K562 (cell line): Measurements from ENCODE around the gene RGS7. TPM values are rescaled to one million over a fixed set of nuclear protein-coding genes. Genes with fewer than 3 reads are reported as not detected.

Experiments
- ATAC-seq: fragments of 200-7000 bp; cut with Tn5 transposase; 3 replicates; pipeline ENCODE4 v1.9.1; 2020; ENCODE audit warnings: moderate library complexity
- BruUV-seq: library from RNA; stranded (reverse); fragments of 400-500 nt; replicated peaks from 2 replicates; lab custom pipeline; 2021; lab: Mats Ljungman, UMichigan
- CTCF ChIA-PET: fragments of 300-600 bp; formaldehyde crosslinking; extraction: SDS; loops from one replicate; lab custom pipeline; 2021; ENCODE audit warnings: low intra/inter-chr PET ratio; lab: Yijun Ruan, JAX
- POLR2A ChIA-PET: fragments of 300-600, 350-650 bp; sonication (Branson Sonifier 250); formaldehyde crosslinking; extraction: SDS; loops from one replicate; lab custom pipeline; 2021; ENCODE audit warnings: antibody characterized with exemption, inconsistent platforms; lab: Yijun Ruan, JAX
- DNase-seq, 4 experiments: peaks; one replicate each; pipeline versions ENCODE4 v3.0.0 to v3.0.0-alpha.2; 2011 to 2018; ENCODE audit warnings: low spot score in 3 of 4, mixed read lengths in 3 of 4; ENCODE audit errors: extremely low read depth in 1 of 4
- FAIRE-seq: peaks from 2 replicates; lab custom pipeline; 2011; peaks lifted over from hg19 to GRCh38; lab: Jason Lieb, UNC
- H2AFZ ChIP-seq: 2 replicates; pipeline ENCODE4 v1.6.0; 2011; ENCODE audit warnings: low read depth, low read length, control low read depth, inconsistent platforms
- H3K27ac ChIP-seq: fragments of 200-600 bp; 3 replicates; pipeline ENCODE4 v1.8.0; 2011; ENCODE audit warnings: low read depth, mild to moderate bottlenecking, control low read depth, inconsistent platforms, low read length, moderate library complexity, mixed read lengths; ENCODE audit errors: extremely low read depth
- H3K27me3 ChIP-seq, 2 experiments: fragments of 300-600 bp in 1 of 2; 2 replicates in 1 of 2; 3 replicates in 1 of 2; pipeline versions ENCODE4 v1.6.0 to v1.8.0; 2011; ENCODE audit warnings: inconsistent platforms in 2 of 2, low read length in 2 of 2, mild to moderate bottlenecking in 1 of 2, mixed read lengths in 1 of 2, moderate library complexity in 1 of 2; ENCODE audit not compliant: control insufficient read depth in 2 of 2, insufficient read depth in 2 of 2
- H3K36me3 ChIP-seq: fragments of 300-600 bp; 3 replicates; pipeline ENCODE4 v1.8.0; 2011; ENCODE audit warnings: mild to moderate bottlenecking, low read length, inconsistent platforms; ENCODE audit not compliant: control insufficient read depth, insufficient read depth
- H3K4me1 ChIP-seq, 2 experiments: fragments of 200-600 bp in 1 of 2; replicated peaks in 1 of 2; 2 replicates in 1 of 2; 3 replicates in 1 of 2; pipeline versions ENCODE4 v1.5.1 to v1.8.0; 2011; ENCODE audit warnings: inconsistent platforms in 2 of 2, low read length in 2 of 2, mild to moderate bottlenecking in 1 of 2, mixed read lengths in 1 of 2, moderate library complexity in 1 of 2; ENCODE audit not compliant: control insufficient read depth in 2 of 2, insufficient read depth in 2 of 2
- H3K4me2 ChIP-seq: 2 replicates; pipeline ENCODE4 v1.6.1; 2011; ENCODE audit warnings: low read length, control low read depth, inconsistent platforms, mixed read lengths; ENCODE audit not compliant: insufficient read depth
- H3K4me3 ChIP-seq: fragments of 200-600 bp; sonication (generic), shearing (Covaris generic); 2 replicates; pipeline ENCODE4 v1.5.1; 2016; ENCODE audit warnings: control low read depth, inconsistent platforms
- H3K79me2 ChIP-seq: fragments of 200-600 bp; 3 replicates; pipeline ENCODE4 v1.8.0; 2011; ENCODE audit warnings: low read length, inconsistent platforms; ENCODE audit not compliant: control insufficient read depth, insufficient read depth
- H3K9ac ChIP-seq, 2 experiments: 2 replicates each; pipeline versions ENCODE4 v1.6.0 to v1.6.1; 2011; ENCODE audit warnings: low read depth in 2 of 2, low read length in 2 of 2, control low read depth in 1 of 2, inconsistent platforms in 1 of 2, mild to moderate bottlenecking in 1 of 2, mixed read lengths in 1 of 2; ENCODE audit not compliant: insufficient read depth in 1 of 2
- H3K9me1 ChIP-seq: one replicate; pipeline ENCODE4 v1.6.0; 2011; ENCODE audit warnings: inconsistent platforms, mild to moderate bottlenecking, low read length, moderate library complexity; ENCODE audit not compliant: control insufficient read depth, insufficient read depth
- H3K9me3 ChIP-seq: replicated peaks from 2 replicates; pipeline ENCODE4 v1.5.1; 2011; ENCODE audit warnings: low read depth, low read length, inconsistent platforms; ENCODE audit not compliant: control insufficient read depth, insufficient read depth
- H4K20me1 ChIP-seq: replicated peaks from 2 replicates; pipeline ENCODE4 v1.6.1; 2011; ENCODE audit warnings: low read length, inconsistent platforms, mixed read lengths; ENCODE audit not compliant: control insufficient read depth, insufficient read depth
- CEBPB ChIP-seq: fragments of 450-650 bp; IDR thresholded peaks from 2 replicates; pipeline ENCODE4 v1.6.1; 2016; ENCODE audit warnings: missing genetic modification characterization, missing compliant biosample characterization
- CREB1 ChIP-seq, 2 experiments: sonication (generic) in 1 of 2; formaldehyde crosslinking in 1 of 2; IDR thresholded peaks; 2 replicates each; pipeline versions ENCODE4 v1.6.1 to v1.8.0; 2012 to 2022; ENCODE audit warnings: inconsistent platforms in 1 of 2, mild to moderate bottlenecking in 1 of 2, missing genetic modification reagents in 1 of 2, moderate library complexity in 1 of 2
- DEAF1 ChIP-seq: fragments of 450-650 bp; formaldehyde crosslinking; IDR thresholded peaks from 2 replicates; pipeline ENCODE4 v1.4.0; 2020; ENCODE audit warnings: mild to moderate bottlenecking, moderate library complexity
- DNMT1 ChIP-seq: fragments of 450-650 bp; IDR thresholded peaks from 2 replicates; pipeline ENCODE4 v1.6.1; 2016; ENCODE audit warnings: antibody characterized with exemption, mild to moderate bottlenecking
- HDAC3 ChIP-seq: fragments of 450-650 bp; IDR thresholded peaks from 2 replicates; pipeline ENCODE4 v1.6.1; 2018; ENCODE audit warnings: borderline replicate concordance, mild to moderate bottlenecking, moderate library complexity; ENCODE audit not compliant: partially characterized antibody
- TGIF2 ChIP-seq: sonication (generic); formaldehyde crosslinking; IDR thresholded peaks from 2 replicates; pipeline ENCODE4 v1.8.1; 2022; ENCODE audit warnings: mild to moderate bottlenecking, missing genetic modification reagents, moderate library complexity
- TOE1 ChIP-seq, 2 experiments: fragments of 450-650 bp in 1 of 2; sonication (generic) in 1 of 2; formaldehyde crosslinking in 1 of 2; IDR thresholded peaks; 2 replicates each; pipeline versions ENCODE4 v1.7.1 to v1.8.0; 2016 to 2022; ENCODE audit warnings: borderline replicate concordance in 2 of 2, mild to moderate bottlenecking in 2 of 2, antibody characterized with exemption in 1 of 2, inconsistent platforms in 1 of 2, low read depth in 1 of 2, missing genetic modification reagents in 1 of 2, moderate library complexity in 1 of 2
- ZBTB43 ChIP-seq: sonication (generic); formaldehyde crosslinking; IDR thresholded peaks from 2 replicates; pipeline ENCODE4 v1.8.0; 2023; ENCODE audit warnings: mild to moderate bottlenecking, missing genetic modification reagents
- ZNF318 ChIP-seq, 2 experiments: fragments of 450-650 bp; IDR thresholded peaks; 2 replicates each; pipeline ENCODE4 v1.6.1; 2016; ENCODE audit warnings: mild to moderate bottlenecking in 2 of 2, borderline replicate concordance in 1 of 2, low read depth in 1 of 2, moderate library complexity in 1 of 2
- ZNF41 ChIP-seq: fragments of 250-450 bp; sonication (Bioruptor Pico); conservative IDR thresholded peaks from 2 replicates; pipeline ENCODE4 v1.4.0; 2020; ENCODE audit warnings: mild to moderate bottlenecking
- whole genome bisulfite sequencing: fragments of 100-300 bp; shearing (Covaris generic); methylation state at CpG from one replicate; pipeline ENCODE4 v1.1.6; 2016; ENCODE audit warnings: low coverage, mixed read lengths; ENCODE audit not compliant: insufficient coverage; ENCODE audit errors: missing lambda C conversion rate; 5-methylcytosine and 5-hydroxymethylcytosine counted together
- in situ Hi-C: fragments of 300-500 bp; cut with MboI; formaldehyde crosslinking; loops from 4 replicates; pipeline ENCODE4 v1.15.0; 2018; ENCODE audit warnings: inconsistent platforms, mixed read lengths
- intact Hi-C: fragments of 100-400 bp; cut with micrococcal nuclease; formaldehyde crosslinking; loops from 2 replicates; pipeline ENCODE4 v1.14.2; 2022
- polyA plus RNA-seq, 8 experiments: library from polyadenylated mRNA; depleted of rRNA in 4 of 8; stranded (reverse) in 5 of 8; unstranded in 3 of 8; fragments of >200 nt; fragmentation: Nextera tagmentation in 2 of 8; fragmentation: Illumina TruSeq in 1 of 8; extraction: Ambion mirVana in 2 of 8; extraction: Trizol in 1 of 8; gene quantifications; 2 replicates each; pipeline versions ENCODE4 v1.2.1 to v1.2.3, GENCODE V29; 2011 to 2014; ENCODE audit warnings: inconsistent platforms in 1 of 8, missing spikeins in 1 of 8
- total RNA-seq, 7 experiments: library from RNA; depleted of rRNA in 6 of 7; stranded (reverse); fragments of >200 nt in 6 of 7; fragmentation: Illumina TruSeq in 2 of 7; extraction: Trizol in 2 of 7; gene quantifications; 2 replicates each; pipeline versions ENCODE4 v1.2.1 to v1.2.3, GENCODE V29; 2011 to 2021; ENCODE audit warnings: low replicate concordance in 1 of 7

The RGS7 gene
- total and polyA plus RNA-seq, 9 of the 15 experiments (the other 6 are each of a cell fraction or from before 2014, with no cell fraction given), result not detected

- no peaks in the 10 kb centered on the region for H3K79me2 ChIP-seq
- no peak overlapping the region for H3K9ac ChIP-seq
- DNase-seq, result no peak
- ChIA-PET CTCF (no interaction called here), POLR2A (no interaction called here)
- H3K27ac ChIP-seq, result no peak overlapping the region
- no peaks in the 10 kb centered on the region for H3K36me3 ChIP-seq
- intact Hi-C loops (no loop called here), in situ Hi-C loops (no loop called here)
- no peak overlapping the region for H2AFZ ChIP-seq
- no peaks in the 10 kb centered on the region for H3K9me1 ChIP-seq
- no peak for ATAC-seq
- H4K20me1 ChIP-seq, result no peaks in the 10 kb centered on the region
- H3K4me3 ChIP-seq, result no peak overlapping the region
- no peaks in the 10 kb centered on the region; the same call in none of the 2 replicates for H3K9me3 ChIP-seq
- FAIRE-seq, result no peak
- no peaks in the 10 kb centered on the region for H3K27me3 ChIP-seq
- H3K4me2 ChIP-seq, result no peak overlapping the region
- WGBS, result 0% methylated on average over 2 of the region's 2 CpGs
- no TSS peak for BruUV-seq
- no peaks in the 10 kb centered on the region for H3K4me1 ChIP-seq
- TF ChIP-seq HDAC3, result no peak
- no peak for TF ChIP-seq ZNF41 (CRISPR knock-in tag)
- no peak for TF ChIP-seq ZBTB43
- TF ChIP-seq ZNF318 (IDR thresholded peaks at IDR 0.05; ENCODE audit: borderline replicate concordance in 1 of 2, low read depth in 1 of 2), result no peak
- TF ChIP-seq DNMT1, result no peak
- no peak for TF ChIP-seq TOE1 (IDR thresholded peaks at IDR 0.05; ENCODE audit: borderline replicate concordance)
- no peak for TF ChIP-seq TOE1 (CRISPR knock-in tag; IDR thresholded peaks at IDR 0.05; ENCODE audit: borderline replicate concordance, low read depth)
- no peak for TF ChIP-seq CEBPB (tag)
- no peak for TF ChIP-seq DEAF1 (CRISPR knock-in tag)
- no peak for TF ChIP-seq TGIF2 (CRISPR knock-in tag)
- no peak for TF ChIP-seq CREB1 (IDR thresholded peaks at IDR 0.05)
- TF ChIP-seq CREB1 (CRISPR knock-in tag; IDR thresholded peaks at IDR 0.05), result no peak
Measured at GRCh38 chr1:241265428-241265827, 91.6 kb downstream of the RGS7 start.
